Activated CD8-positive, alpha-beta T cell treated with anti-CD3 and anti-CD28 coated beads for 36 hours (primary cell): ENCODE measurements around the gene KDM6A. TPM values are rescaled to one million over a fixed set of nuclear protein-coding genes. Genes with fewer than 3 reads are reported as not detected.

Experiments used
- ATAC-seq: fragments of 200-7000 bp; cut with Tn5 transposase; one replicate; pipeline ENCODE4 v1.10.0; 2021; ENCODE audit warnings: mild to moderate bottlenecking, moderate library complexity
- CTCF ChIA-PET: fragments of 350-600 bp; sonication (Branson Sonifier 250); formaldehyde crosslinking; loops from one replicate; lab custom pipeline; 2021; ENCODE audit warnings: antibody characterized with exemption; lab: Charles Lee
- POLR2A ChIA-PET: fragments of 350-600 bp; sonication (Branson Sonifier 250); formaldehyde crosslinking; loops from one replicate; lab custom pipeline; 2021; ENCODE audit warnings: antibody characterized with exemption; lab: Charles Lee
- DNase-seq: peaks from one replicate; pipeline ENCODE4 v3.0.0-alpha.2; 2020
- H3K27ac Mint-ChIP-seq: one replicate; pipeline ENCODE4 v1.8.0; 2021; ENCODE audit warnings: mild to moderate bottlenecking, mixed read lengths
- H3K27me3 Mint-ChIP-seq: one replicate; pipeline ENCODE4 v1.8.0; 2021; ENCODE audit warnings: mixed read lengths
- H3K36me3 Mint-ChIP-seq: one replicate; pipeline ENCODE4 v1.8.0; 2021; ENCODE audit warnings: low read depth, mixed read lengths
- H3K4me1 Mint-ChIP-seq: one replicate; pipeline ENCODE4 v1.8.0; 2021; ENCODE audit warnings: low read depth, mixed read lengths
- H3K4me3 Mint-ChIP-seq: one replicate; pipeline ENCODE4 v1.8.0; 2021; ENCODE audit warnings: mild to moderate bottlenecking, moderate library complexity, mixed read lengths
- H3K9me3 Mint-ChIP-seq: one replicate; pipeline ENCODE4 v1.8.0; 2021; ENCODE audit warnings: mixed read lengths
- intact Hi-C: fragments of 100-400 bp; cut with micrococcal nuclease; formaldehyde crosslinking; loops from one replicate; pipeline ENCODE4 v1.10.0; 2022
- total RNA-seq, 2 experiments: library from RNA; stranded (reverse); gene quantifications; one replicate each; pipeline ENCODE4 v1.2.3, GENCODE V29; 2021
- TF ChIP-seq, protein P1 (sequence below): fragments of 200-600 bp; IDR thresholded peaks from one replicate; pipeline ENCODE4 v1.8.0; 2022; ENCODE audit warnings: antibody characterized with exemption, mild to moderate bottlenecking

KDM6A gene
- total RNA-seq, 2 experiments from 2014 or later = 18.9 to 21.1 TPM

DNA sequence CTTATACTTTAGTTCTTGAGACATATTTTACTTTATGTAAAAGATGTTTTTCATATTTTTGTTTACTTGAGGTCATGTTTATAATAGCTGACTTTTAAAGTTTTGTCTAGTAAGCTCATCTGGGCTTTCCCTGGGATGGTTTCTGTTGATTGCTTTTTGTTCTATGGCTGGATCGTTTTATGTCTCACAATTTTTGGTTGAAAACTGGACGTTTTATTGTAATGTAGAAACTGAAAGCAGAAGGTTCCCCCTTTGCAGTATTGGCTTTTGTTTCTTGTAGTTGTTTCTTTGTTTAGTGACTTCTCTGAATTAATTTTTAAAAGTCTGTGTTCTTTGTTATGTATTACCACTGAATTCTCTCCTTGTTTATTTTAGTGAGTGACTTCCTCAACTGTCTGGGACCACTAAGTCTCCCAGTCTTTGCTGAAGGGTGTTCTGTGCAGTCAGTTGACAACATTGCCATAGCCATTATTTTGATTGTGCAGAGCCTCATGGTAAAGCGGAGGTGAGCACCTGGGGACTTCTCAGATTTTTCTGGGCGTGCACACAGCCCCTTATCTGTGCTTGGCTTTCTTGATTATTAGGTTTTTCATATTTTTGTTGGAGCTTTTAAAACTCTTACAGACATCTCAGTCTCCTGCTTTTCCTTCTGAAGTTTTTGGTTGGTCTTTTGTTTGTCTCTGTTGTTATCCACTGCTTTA, 31.0 kb downstream of the KDM6A start:
- Mint-ChIP-seq H3K9me3 (peaks cover 8% of the 10 kb centered on the region), H3K36me3 (peaks cover 18% of the 10 kb centered on the region), H3K4me1 (peaks cover 68% of the 10 kb centered on the region), H3K27ac (peak overlapping the region; percentile 68), H3K4me3 (peak overlapping the region; percentile 45), H3K27me3 (no peaks in the 10 kb centered on the region)
- intact Hi-C loops = no loop called here
- ChIA-PET POLR2A (interaction anchor here (0.6 to 0.7 kb wide), 2 partner anchors 123 to 263 kb away, joined by 3 read pairs; no protein-coding TSS in a partner anchor), CTCF (no interaction called here)
- ATAC-seq (peak; percentile 24), DNase-seq (no peak)
- TF ChIP-seq, protein P1, sequence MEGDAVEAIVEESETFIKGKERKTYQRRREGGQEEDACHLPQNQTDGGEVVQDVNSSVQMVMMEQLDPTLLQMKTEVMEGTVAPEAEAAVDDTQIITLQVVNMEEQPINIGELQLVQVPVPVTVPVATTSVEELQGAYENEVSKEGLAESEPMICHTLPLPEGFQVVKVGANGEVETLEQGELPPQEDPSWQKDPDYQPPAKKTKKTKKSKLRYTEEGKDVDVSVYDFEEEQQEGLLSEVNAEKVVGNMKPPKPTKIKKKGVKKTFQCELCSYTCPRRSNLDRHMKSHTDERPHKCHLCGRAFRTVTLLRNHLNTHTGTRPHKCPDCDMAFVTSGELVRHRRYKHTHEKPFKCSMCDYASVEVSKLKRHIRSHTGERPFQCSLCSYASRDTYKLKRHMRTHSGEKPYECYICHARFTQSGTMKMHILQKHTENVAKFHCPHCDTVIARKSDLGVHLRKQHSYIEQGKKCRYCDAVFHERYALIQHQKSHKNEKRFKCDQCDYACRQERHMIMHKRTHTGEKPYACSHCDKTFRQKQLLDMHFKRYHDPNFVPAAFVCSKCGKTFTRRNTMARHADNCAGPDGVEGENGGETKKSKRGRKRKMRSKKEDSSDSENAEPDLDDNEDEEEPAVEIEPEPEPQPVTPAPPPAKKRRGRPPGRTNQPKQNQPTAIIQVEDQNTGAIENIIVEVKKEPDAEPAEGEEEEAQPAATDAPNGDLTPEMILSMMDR = no peak

DNA sequence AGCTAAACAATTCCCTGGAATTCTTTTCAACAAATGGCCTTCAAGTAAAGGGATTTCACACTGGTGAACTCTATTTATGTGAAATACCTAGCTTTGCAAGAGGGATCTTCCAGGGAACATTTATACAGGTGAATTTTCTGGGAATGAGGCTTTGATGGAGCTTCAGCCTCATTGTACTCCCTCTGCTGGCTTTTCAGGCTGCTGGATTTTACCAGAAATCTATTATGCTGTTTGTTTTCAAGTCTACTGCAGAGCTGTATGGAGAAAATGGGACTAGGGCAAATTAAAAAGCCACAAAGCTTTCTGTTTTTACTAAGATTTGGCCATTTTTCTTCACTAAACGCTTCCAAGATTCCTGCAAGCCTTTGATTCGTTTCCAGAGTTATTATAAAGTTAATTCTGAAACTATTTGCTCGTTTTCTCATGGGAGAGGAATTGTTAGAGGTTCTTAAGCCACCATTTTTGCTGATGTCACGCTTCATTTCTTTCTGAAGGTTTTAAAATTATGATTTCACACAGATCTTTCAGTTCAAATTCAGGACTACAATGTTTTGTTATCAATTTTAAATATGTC, 31.6 kb downstream of the KDM6A start:
- H3K27me3 Mint-ChIP-seq = no peaks in the 10 kb centered on the region
- DNase-seq (no peak), ATAC-seq (no peak)
- POLR2A ChIA-PET = no interaction called here
- CTCF ChIA-PET = no interaction called here
- intact Hi-C loops = no loop called here
- peaks cover 18% of the 10 kb centered on the region for H3K36me3 Mint-ChIP-seq
- TF ChIP-seq, protein P1 = no peak
- peaks cover 8% of the 10 kb centered on the region for H3K9me3 Mint-ChIP-seq
- H3K27ac Mint-ChIP-seq = no peak overlapping the region
- peaks cover 62% of the 10 kb centered on the region for H3K4me1 Mint-ChIP-seq
- H3K4me3 Mint-ChIP-seq = no peak overlapping the region

DNA sequence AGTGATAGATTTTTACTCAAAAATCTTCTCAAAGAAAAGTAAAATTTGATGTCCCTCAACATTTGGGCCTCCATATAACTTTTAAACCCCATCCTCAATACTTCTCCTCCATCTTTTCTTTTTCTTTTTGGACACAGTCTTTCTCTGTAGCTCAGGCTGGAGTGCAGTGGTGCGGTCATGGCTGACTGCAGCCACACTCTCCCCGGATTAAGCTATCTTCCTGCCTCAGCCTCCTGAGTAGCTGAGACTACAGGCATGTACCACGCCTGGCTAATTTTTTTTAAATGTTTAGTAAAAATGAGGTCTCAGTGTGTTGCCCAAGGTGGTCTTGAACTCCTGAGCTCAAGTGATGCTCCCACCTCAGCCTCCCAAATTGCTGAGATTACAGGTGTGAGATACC, 33.1 kb downstream of the KDM6A start:
- H3K4me1 Mint-ChIP-seq = peaks cover 53% of the 10 kb centered on the region
- H3K36me3 Mint-ChIP-seq = peaks cover 17% of the 10 kb centered on the region
- ChIA-PET POLR2A (no interaction called here), CTCF (no interaction called here)
- no peak overlapping the region for H3K27ac Mint-ChIP-seq
- no peak overlapping the region for H3K4me3 Mint-ChIP-seq
- H3K9me3 Mint-ChIP-seq = peaks cover 8% of the 10 kb centered on the region
- H3K27me3 Mint-ChIP-seq = no peaks in the 10 kb centered on the region
- TF ChIP-seq, protein P1 = no peak
- ATAC-seq = no peak
- intact Hi-C loops = no loop called here
- no peak for DNase-seq

DNA sequence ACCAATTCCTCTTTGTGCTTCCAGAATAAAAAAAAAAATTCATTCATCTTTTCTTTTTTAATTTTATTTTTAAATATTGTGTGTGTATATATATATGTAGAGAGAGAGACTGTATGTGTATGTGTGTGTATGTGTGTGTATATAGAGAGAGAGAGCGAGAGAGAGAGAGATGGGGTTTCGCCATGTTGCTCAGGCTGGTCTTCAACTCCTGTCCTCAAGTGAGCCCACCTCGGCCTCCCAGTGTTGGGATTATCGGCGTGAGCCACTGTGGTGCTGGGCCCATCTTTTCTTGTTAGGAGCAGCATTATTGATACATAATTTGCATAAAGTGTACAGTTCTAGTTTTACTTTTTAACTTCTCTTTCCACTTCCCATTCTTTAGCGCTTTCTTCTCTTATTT, 33.6 kb downstream of the KDM6A start:
- Mint-ChIP-seq H3K27me3 (no peaks in the 10 kb centered on the region), H3K36me3 (peaks cover 18% of the 10 kb centered on the region), H3K27ac (peak overlapping the region; percentile 76), H3K9me3 (peaks cover 8% of the 10 kb centered on the region), H3K4me3 (no peak overlapping the region), H3K4me1 (peaks cover 51% of the 10 kb centered on the region)
- DNase-seq (no peak), ATAC-seq (no peak)
- TF ChIP-seq, protein P1 = no peak
- POLR2A ChIA-PET = no interaction called here
- CTCF ChIA-PET = no interaction called here
- intact Hi-C loops = no loop called here

DNA sequence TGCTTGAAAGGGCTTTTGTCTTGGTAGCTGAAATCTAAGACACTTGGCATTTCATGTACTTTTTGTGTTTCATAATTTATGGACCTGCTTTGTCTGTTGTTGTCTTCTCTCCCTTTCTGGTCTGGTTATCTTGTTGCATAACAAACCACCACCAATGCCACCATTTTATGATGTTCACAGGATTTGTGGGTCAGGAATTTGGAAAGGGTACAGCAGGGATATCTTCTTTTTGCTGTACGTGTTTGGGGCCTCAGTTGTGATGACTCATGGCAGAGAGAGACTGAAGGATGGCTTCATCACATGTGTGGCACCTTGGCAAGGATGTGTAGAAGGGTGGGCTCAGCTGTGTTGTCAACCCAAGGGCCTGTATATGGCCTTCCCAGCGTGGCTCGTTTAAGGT, 35.2 kb downstream of the KDM6A start:
- no peak overlapping the region for H3K4me3 Mint-ChIP-seq
- ChIA-PET POLR2A (interaction anchor here (1.1 kb wide), 1 partner anchor 119 kb away, joined by 4 read pairs; no protein-coding TSS in a partner anchor), CTCF (no interaction called here)
- H3K9me3 Mint-ChIP-seq = peaks cover 4% of the 10 kb centered on the region
- peak; percentile 10 for DNase-seq
- ATAC-seq = peak; percentile 60
- H3K27me3 Mint-ChIP-seq = no peaks in the 10 kb centered on the region
- intact Hi-C loops = no loop called here
- H3K27ac Mint-ChIP-seq = peak overlapping the region; percentile 84
- TF ChIP-seq, protein P1 = no peak
- peaks cover 51% of the 10 kb centered on the region for H3K4me1 Mint-ChIP-seq
- peaks cover 16% of the 10 kb centered on the region for H3K36me3 Mint-ChIP-seq
